HG02642 (cell line): ENCODE results near the gene NKD2.

Experiments used
- ATAC-seq: cut with Tn5 transposase; IDR thresholded peaks from one replicate; pipeline ENCODE4 v1.9.1; 2021; ENCODE audit warnings: mild to moderate bottlenecking; ENCODE audit not compliant: unreplicated experiment, poor library complexity

Gene NKD2

DNA sequence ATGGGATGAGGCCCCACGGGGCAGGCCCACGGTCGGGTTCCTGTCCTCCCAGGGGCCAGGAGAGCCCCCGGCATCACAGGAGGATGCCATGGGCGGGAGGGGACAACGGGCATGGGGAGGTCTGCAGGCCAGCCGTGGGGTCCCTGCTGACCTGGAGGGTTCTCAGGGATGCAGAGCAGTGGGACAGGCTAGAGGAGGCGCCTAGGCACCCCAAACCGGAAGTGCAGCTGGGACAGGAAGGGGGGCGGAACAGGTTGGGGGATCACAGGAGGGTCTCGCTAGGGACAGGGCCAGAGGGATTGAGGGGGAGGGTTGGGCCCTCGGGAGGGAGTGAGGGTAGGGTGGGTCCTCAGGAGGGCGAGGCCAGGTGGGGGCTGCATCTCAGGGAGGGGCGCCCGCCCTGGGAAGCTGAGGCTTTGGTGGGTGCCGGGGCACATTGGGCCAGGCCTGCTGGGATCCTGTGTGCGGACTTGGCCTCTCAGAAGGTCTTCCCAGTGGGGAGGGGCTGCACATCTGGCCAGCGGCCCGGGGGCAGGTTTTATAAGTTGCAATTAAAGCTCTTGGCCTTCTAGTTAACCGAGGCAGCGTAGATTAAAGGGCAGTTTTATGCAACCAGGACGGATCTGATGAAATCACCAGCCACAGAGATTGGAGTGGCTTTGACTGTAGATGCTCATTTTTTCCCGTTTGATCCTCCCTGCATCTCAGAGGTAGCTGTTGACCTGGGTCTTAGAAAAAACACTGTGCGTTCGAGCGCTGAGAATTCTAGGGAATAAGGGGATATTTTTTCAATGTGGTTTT is 20.1 kb downstream of the NKD2 start:
- no peak for ATAC-seq

DNA sequence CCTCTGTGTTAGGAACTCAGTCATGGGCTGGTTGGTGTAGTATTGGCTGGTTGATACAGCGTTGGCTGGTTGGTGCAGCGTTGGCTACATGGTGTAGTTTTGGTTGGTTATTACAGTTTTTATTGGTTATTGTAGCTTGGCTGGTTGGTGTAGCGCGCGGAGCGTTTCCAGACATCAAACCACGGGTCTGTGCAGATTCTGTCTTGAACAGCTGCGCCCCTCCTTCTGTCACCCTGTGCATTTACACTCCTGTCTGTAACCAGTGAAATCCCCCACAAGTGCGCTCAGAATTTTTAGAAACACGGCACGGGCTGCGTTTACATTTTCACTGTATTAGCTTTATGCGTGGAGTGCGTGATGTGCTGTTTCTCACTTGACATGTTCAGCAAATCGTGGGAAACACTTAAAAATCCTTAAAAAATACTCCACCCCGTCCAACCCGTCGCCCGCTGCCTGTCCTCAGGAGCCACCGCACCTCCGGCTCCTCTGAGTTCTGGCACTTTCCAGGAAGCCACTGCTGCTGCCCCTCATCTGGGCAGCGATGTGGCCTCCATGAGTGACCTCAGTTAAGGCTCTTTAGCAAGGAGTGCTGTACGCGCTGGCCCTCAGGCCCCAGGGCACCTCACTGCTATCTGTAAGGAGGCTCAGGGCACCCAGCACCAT is 20.8 kb downstream of the NKD2 start:
- no peak for ATAC-seq

DNA sequence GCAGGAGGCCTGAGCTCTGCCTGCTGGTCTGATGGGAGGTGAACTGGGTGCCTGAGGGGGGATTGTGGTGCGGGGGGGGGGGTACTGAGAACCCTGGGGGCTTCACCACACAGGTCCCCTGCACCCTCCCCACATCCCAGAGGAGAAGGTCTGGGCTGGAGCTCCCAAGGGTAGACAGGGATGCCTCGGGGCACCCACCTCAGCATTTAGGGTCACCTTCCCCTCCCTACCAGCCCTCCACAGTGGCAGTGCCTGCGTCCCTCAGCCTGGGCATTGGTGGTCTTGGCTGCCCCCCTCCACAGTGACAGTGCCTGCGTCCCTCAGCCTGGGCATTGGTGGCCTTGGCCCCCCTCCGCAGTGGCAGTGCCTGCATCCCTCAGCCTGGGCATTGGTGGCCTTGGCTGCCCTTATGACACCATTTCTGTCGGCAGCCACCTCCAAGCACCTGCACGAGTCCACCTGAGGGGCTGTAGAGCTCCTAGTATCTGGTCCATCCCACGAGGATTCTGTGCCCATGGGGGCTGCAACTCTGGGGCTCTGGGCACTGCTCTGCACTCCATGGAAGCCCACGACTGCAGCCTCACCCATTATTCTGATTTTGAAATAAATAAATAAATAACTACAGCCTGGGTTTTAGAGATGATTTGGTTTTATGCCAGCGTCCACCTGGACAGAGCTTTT is 21.5 kb downstream of the NKD2 start:
- no peak for ATAC-seq

DNA sequence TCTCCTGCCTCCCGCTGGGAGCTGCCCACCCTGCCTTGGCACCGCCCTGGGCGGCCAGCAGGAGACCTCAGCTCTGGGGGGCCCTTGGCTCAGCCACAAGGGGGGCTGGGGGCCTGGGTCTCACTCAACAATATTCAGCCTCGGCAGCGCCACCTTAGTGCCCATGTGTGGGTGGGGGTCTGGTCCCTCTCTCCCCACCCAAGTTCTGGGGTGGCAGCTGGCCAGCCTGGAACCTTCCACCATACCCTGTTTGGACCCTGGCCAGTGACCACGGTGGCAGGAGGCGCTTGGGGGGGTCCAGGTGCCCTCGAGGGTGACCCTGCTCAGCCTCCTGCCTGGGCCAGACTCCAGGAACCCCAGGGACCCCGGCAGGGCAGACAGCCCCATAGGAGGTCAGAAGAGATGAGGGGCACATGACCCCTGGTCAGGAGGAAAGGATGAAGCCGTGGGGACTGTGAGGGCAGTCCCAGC is 22.2 kb downstream of the NKD2 start:
- ATAC-seq: no peak

DNA sequence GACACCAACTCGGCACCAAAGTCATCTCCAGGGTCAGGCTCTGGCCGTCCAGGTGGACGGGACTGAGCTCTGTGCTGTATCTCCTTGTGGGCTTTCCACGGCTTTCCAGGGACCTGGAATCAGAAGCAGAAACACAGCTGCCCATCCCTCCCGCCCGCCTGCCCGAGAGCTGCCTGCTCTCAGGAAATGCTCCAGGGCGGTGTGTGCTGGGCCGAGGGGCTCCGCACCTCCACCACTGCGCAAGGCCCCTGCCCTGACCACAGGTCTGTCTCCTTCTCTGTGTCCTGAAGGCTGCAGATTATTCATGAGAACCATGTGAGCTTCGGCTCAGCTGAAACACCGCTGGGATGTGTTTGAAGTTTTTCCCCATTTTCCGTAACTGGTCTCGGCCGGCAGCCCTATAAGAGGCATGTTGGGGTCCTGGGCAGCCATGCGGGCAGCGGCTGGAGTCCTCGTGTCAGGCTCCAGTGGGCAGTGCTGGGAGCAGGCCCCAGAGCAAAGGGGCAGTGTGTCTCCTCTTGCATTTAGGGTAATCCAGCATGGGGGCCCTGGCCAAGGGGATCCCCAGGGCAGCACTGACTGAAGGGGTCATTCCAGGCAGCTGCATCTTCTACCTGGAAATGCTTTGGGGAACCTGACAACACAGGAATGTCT is 22.8 kb downstream of the NKD2 start:
- ATAC-seq: no peak

DNA sequence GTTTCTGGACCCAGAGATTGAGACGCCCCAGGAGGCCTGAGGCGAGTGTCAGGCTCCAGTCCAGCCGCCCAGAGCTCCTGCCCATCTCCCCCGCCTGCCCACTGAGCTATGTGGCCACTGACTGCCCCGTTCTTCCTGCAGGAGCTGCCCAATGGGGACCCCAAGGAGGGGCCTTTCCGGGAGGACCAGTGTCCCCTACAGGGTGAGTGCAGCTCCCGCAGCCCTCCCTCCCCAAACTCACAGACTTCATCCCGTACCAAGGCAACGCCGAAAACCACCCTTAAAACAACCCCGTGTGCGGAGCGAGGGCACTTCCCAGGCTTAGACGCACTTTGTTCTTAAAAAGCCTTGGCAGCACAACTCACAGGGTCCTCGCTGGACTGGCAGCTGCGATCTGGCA is 23.4 kb downstream of the NKD2 start:
- no peak for ATAC-seq

DNA sequence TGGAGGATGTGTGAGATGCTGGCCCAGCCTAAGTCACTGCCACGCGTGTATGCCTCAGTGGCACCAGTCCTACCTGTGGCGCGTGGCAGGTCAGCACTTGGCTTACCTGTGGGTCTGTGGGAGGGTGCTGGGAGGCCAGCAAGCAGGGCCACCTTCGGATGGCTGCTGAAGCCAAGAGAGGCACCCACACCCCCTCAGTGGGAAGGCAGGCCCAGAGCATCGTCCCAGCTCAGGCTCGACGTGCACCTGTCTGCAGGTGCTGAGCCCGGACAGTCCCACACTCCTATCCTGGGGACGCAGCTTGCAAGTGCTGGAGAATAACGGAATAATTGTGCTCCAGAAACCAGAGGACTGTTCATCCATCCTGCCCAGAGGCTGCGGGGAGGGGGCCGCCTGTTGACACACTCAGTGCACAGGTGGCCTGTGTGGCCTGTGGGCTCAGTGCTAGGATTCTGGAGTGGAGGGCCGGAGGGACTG is 24.0 kb downstream of the NKD2 start:
- no peak for ATAC-seq

DNA sequence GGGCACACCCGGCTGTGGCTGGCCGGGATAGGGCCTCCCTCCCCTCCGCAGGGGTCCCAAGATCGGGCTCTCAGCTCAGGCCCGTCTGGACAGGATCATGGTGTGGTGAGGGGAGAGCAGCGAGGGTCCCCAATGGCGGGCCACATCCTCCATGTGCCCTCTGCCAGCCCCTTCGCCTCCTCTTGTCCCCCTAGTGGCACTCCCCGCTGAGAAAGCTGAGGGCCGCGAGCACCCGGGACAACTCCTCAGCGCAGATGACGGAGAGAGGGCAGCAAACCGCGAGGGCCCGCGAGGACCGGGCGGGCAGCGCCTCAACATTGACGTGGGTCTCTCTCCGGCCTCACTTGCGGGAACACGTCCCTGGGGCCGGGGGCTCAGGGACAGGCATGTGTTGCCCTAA is 24.6 kb downstream of the NKD2 start:
- no peak for ATAC-seq

DNA sequence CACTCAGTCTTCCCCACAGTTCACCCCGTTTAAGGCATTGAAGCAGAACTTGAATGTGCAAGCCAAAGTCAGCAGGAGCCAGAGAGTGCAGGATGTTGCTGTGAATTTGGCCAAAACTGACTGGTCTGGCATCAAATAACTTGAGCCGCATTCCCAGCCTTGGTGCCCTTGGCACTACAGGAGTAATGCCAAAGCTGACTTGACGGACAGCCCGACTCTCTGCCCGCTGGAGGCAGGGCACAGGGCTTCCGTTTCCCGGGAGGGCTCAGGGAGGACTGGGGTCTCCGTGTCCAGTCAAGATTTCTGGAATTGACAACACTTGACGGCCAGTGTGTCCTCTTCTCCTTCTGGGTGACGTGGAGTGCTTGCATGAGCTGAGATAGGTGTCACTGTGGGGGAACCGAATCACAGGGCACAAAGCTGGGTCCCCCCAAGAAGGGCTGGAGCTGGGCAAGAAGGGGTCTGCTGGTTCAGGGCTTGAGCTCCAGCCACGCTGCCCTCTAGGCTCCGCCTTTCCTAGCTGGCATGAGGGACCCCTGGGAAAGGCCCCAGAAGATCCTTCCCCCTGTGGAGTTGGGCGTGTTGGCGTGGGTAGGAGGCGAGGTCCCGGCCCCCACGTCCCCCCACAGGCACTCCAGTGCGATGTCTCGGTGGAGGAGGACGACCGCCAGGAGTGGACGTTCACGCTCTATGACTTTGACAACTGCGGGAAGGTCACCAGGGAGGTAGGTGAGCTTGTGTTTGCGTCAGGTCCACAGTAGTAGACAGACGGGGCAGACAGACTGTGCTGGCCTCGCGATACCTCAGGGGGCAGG is 25.2 kb downstream of the NKD2 start:
- no peak for ATAC-seq

DNA sequence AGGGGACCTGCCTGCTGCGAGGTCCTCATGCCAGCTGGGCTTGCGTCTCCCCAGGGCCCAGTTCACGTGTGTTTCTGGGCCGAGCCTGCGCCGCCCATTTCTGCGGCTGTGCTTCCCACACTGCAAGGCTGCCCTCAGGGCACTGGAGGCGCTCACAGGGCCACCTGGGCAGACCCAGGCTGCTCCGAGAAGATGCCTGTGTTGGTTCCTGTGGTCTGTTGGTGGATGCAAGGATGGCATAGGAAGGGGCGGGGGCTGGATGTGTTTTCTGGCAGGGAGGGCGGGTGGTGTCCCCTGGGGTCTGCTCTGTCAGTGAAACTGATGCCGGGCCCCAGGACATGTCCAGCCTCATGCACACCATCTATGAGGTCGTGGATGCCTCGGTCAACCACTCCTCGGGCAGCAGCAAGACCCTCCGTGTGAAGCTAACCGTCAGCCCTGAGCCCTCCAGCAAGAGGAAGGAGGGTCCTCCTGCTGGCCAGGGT is 25.9 kb downstream of the NKD2 start:
- ATAC-seq: no peak

DNA sequence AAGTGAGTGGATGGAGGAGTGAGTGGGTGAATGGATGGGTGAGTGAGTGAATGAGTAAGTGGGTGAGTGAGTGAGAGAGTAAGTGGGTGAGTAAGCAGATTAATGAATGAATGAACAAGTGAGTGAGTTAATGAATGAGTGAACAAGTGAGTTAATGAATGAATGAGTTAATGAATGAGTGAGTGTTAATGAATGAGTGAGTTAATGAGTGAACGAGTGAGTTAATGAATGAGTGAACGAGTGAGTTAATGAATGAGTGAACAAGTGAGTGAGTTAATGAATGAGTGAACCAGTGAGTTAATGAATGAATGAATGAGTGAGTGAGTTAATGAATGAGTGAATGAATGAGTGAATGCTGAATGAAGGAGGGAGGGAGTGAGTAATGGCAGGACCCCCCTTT is 26.4 kb downstream of the NKD2 start:
- no peak for ATAC-seq

DNA sequence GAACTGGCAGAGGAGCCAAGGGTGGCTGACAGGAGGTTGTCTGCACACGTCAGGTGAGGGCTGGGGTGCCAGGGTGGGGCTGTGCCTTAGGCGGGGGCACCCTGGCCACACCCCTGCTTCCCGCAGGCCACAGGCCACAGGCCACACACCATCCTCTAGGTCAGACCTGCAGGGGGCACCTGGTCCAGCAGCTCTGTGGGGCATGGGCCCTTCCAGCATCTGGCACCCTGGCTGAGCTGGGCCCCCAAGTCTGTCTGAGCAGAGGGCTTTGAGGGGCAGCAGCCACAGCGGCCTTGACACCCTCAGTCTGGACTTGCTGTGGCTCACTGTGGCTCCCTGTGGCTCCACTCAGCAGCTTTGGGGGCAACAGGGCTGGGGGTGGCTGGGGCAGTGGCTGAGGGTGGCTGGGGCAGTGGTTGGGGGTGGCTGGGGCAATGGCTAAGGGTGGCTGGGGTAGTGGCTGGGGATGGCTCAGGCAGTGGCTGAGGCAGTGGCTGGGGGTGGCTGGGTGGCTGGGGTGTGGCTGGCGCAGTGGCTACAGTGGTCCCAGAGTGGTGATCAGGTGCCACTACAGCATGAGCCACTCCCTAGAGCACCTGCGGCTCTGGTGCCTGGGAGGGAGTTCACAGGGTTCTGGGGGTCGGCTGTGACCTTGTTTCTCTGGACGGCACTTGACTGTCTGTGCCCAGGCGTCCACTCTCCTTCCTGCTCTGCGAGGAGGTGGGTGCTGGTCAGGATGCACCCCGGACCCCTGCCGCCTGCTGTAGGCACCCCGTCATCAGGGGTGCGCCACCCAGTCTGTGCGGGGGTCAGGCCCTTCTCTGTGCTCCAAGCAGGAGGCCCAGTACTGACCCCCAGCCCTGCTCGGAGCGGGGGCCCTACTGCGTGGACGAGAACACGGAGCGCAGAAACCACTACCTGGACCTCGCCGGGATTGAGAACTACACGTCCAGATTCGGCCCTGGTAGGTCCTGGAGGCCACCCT is 27.1 kb downstream of the NKD2 start:
- ATAC-seq: no peak

DNA sequence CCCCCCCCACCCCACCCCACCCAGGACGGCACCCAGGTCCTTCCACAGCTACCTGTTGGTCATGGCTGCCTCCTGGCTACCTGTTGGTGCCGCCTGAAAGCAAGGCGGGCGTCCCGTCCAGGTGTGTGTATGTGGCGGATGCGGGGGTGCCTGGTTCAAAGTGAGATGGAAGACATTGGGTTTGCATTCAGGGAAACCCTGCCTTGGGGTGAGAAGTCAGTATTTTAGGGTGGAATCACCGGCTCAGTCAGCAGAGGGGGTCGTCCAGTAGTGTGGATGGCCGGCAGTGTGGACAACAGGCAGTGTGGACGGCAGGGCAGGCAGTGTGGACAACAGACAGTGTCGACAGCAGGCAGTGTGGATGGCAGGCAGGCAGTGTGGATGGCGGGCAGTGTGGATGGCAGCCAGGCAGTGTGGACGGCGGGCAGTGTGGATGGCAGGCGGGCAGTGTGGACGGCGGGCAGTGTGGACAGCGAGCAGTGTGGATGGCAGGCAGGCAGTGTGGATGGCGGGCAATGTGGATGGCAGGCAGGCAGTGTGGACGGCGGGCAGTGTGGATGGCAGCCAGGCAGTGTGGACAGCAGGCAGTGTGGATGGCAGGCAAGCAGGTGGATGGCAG is 28.0 kb downstream of the NKD2 start:
- ATAC-seq: no peak

DNA sequence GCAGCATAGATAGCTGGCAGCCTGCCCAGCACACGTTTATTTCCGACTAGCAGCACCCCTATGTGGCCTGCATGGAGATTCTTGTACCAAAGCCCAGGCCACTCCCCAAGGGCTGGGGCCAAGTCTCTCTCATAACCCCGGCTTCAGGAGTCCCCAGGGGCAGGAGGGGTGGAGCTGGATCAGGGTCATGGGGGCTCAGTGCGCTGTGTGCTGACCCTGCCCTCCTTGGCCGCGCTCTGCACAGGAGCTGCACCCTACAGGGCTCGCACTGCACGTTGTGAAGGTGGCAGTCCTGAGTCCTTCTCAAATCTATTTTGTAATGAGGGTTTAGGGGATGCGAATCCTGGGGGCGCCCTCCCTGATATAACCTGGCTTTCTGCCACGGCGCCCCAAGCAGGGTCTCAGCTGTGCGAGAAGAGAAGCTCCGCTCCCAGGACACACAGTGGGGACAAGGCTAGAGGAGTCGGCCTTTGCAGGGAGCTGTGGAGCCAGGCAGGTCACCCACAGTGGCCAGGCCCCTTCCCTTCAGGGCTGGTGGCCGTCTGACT is 28.6 kb downstream of the NKD2 start:
- no peak for ATAC-seq

DNA sequence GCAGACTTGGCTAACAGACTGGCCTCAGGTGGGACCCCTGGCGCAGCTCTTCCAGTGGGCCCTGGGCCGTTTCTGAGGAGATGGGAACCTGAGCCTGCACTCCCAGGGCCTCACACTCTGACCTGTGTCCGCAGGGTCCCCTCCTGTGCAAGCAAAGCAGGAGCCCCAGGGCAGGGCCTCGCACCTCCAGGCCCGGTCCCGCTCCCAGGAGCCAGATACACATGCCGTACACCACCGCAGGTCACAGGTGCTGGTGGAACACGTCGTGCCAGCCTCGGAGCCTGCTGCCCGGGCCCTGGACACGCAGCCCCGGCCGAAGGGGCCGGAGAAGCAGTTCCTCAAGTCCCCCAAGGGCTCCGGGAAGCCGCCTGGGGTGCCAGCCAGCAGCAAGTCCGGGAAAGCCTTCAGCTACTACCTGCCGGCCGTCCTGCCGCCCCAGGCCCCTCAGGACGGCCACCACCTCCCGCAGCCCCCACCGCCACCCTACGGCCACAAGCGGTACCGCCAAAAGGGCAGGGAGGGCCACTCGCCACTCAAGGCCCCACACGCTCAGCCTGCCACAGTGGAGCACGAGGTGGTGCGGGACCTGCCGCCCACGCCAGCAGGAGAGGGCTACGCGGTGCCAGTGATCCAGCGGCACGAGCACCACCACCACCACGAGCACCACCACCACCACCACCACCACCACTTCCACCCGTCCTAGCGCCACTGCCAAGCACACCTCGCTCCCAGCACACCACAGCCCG is 29.2 kb downstream of the NKD2 start:
- no peak for ATAC-seq

DNA sequence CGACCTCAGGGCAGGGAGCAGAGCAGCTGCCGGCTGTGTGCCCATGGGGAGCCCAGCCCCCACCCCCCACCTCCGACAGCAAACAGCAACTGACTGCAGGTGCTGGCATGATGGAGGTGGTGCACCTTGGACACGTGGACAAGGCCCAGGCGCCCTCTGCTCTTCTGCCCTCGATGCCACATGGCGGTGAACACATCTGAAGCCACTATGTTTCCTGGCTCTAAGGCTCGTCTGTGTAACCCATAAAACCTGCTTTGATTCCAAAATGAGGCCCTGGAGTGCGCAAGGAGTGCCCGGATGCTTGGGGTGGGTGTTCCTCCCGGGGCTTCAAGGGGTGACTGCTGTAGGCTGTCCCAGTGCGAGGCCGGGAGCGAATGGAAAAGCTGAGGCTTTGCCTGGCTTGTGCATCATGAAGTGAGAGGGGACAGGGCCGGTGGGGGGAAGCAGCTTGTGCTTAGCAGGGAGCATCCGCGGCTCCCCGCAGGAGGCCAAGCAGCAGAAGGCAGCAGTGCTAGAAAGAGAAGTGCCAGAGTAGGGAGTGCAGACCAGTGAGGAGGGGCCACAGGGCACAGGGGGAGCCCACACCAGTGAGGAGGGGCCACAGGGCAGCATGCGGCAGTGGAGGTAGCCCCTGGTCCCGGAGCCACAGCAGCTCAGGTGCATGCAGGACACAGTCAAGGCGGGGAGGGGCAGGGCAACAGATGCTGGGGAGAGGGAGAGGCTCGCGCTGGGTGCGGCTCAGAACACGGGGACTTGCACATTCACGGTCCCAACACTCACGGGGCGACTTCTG is 30.0 kb downstream of the NKD2 start:
- ATAC-seq: no peak

DNA sequence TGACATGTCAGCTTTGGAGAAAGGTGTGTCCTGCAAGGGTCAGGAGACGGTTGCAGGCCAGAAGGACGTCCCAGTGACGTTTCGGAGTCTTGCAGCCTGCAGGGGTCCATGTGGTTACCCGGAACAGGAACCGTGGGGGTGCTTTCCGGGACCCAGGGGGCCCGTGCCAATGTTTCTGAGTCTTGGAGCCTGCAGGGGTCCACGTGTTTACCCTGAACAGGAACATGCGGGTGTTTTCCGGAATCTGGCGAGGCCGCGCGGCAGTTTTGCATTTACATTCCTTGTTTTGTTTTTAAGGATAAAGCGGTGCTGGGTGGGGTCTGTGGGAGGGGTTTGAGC is 30.6 kb downstream of the NKD2 start:
- no peak for ATAC-seq
